GM19328 (cell line): ENCODE measurements around the gene STAT3.
A peak's percentile ranks its signal among the peaks of the same experiment; 100 is the strongest.
"Not testable (repeated sequence)": the region's sequence is repeated elsewhere in the genome, so short reads cannot be mapped to it uniquely, and the experiment has no call there.

Source experiments
- ATAC-seq: cut with Tn5 transposase; IDR thresholded peaks from one replicate; pipeline ENCODE4 v1.9.1; 2021; ENCODE audit warnings: mild to moderate bottlenecking, moderate library complexity; ENCODE audit not compliant: unreplicated experiment

Gene STAT3

DNA sequence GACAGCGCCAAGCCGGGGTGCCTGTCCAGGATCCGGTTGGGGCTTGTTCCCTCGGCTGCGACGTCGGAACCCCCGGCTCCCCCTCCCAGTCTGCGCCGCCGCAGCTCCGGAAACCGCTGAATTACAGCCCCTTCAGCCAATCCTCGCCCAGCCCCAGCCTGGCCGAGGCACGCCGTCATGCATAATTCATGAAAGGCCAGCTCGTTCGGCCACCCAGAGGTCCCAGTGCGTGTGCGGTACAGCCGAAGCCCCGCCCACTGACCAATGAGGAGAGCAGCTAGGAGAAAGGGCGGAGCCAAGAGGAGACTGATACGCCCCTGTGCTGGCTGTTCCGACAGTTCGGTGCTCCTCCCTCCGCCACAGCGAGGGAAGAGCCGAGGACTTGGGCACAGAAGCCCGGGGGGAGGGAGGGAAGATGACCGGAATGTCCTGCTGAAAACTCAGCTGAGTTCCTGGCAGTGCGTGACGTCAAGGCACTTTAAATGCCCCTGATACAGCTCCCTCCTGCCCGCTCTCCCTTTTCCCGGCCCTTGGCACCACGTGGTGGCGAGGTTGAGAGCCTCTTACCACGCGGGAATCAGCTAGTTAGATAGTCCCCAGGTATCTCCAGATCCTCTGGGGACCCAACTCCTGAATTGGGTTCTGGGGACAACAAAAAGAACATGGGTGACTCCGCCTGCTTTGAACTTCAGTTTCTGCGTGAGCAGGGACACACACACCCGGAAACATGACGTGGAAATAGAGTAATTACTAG lies at the start of gene STAT3:
Gene STAT3, minus strand, starts transcription at position 62 of the 754 bp plus-strand sequence. CDS start 39,926 bp downstream, outside the sequence.
- ATAC-seq, result peak; percentile 86

DNA sequence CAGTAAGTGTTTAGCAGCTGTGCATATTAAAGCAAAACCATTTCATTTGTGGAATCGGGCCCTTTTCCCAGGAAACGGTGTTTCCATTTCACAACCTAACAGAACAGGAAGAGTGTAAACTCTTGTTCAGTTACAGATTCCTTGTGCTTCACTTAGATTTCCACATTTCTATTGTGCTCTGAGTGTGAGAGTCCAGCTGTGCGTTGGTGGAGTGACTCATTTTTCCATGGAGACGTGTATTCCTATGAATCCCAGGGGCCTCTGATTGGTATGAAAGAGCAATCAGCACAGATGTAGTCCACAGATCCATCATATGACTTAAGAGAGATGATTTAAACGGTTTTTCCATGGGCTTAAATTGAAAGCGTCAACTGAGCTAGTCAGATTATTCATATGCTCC lies 48.1 kb upstream of the STAT3 start:
- no peak for ATAC-seq

DNA sequence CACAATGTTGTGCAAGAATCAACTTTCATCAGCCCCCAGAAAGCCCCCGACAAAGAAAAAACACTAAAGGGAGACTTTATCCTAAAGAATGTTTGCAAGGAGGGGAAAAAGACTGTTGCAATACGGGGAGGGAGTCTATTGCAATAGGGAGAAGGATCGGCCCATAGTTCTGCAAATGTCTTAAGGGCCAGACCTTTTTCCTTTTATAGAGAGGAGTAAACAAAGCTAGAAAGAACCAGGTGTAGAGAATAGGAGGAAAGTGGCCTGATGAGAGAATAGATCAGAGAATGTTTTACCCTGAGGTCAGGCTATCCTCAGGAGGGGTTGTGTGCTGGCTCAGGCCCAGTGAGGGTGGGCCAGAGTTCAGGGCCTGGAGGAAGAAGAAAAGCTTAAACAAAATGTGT lies 43.5 kb upstream of the STAT3 start:
- no peak for ATAC-seq

- ATAC-seq, result no peak
Measured at GRCh38 chr17:42429726-42430447, 41.6 kb upstream of the STAT3 start.

GRCh38 chr17:42428141-42428944 lies 40.1 kb upstream of the STAT3 start:
- ATAC-seq, result no peak

DNA sequence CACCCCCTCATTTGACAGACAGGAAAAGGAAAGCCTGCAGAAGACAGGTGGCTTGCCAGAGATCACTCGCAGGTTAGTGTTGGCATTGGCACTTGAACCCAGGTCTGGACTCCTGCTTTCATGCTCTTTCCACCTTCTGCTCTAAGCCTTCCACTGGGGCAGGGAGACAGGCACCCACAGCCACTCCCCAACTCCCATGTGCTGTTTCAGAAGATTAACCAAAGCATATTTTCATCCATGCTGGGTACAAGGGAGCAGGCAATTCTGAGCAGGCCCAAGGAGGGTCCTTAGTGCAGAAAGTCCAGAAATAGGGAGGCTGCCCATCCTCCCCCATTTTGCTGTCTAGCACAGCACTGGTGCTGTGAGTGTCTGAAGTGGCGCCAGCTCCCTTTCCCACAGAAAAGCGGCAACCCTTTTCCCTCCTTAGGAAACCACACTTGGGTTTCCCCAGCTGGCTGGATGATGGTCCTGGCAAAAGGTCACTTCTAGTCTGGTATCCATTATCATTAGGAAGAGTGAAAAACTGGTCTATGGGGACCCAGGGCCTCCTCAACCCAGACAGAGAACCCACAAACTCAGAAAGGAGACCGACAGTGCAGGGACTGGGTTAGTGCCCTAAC lies 36.9 kb upstream of the STAT3 start:
- ATAC-seq, result no peak

- ATAC-seq, result no peak
Measured at GRCh38 chr17:42423766-42424165, 35.5 kb upstream of the STAT3 start.

- no peak for ATAC-seq
Measured at GRCh38 chr17:42422958-42423712, 34.9 kb upstream of the STAT3 start, which contains the start of gene CAVIN1. CAVIN1 (minus strand) TSS chr17:42423256; CDS start chr17:42423097, 159 bp downstream.

- ATAC-seq, result no peak
Measured at GRCh38 chr17:42422412-42422957, 34.2 kb upstream of the STAT3 start.

GRCh38 chr17:42421507-42422338 lies 33.5 kb upstream of the STAT3 start:
- ATAC-seq, result no peak

DNA sequence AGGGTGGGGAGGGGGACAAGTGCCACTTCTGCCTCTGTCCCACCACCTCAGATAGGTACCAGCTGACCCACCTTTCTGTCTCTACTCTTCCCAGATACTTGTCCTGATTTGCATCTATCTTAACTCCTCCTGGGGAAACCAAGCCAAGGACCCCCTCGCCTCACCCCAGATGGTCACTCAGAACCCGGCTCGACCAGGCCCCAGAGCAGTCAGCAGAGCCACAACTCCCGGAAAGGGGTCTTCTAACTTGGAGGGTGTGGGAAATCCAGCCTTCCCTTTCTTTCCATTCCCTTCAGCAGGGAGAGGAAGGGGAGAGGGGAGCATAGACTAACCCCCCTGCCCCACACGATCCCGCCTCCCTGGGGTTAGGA lies 32.9 kb upstream of the STAT3 start:
- ATAC-seq, result no peak

- ATAC-seq, result not testable (repeated sequence)
Measured at GRCh38 chr17:42417981-42418380, 29.7 kb upstream of the STAT3 start.

DNA sequence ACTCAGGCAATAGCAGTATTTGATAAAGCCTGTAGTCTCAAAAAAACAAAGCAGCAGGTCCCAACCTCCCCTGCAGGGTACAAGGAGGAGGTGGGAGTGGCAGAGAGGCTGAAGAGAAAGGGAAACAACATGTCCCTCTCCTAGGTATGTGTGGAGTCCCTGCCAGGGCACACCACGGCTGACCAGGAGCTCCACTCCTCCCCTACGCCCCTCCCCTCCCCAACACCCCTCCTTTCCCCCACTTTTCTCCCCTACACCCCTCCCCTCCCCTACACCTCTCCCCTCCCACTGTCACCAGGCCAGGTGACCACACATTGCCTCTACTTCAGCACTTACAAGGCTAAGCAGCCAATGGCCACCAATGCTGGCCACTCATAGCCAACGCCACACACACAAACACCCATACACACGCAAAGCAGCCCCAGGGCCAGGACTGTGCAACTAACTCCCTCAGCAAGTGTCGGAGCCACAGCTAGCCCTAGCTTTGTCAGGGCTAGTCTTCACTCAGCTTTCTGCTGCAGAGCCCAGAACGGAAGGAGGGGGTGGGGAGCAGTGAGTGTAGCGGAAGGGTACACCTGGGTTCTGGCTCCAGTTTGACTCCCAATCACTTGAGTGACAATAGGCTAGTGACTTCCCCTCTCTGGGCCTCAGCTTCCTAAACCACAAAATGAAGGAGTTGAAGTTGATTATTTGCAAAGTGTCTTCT lies 26.6 kb upstream of the STAT3 start:
- no peak for ATAC-seq

GRCh38 chr17:42413464-42414040 lies 25.3 kb upstream of the STAT3 start:
- no peak for ATAC-seq

GRCh38 chr17:42411905-42412679 lies 23.9 kb upstream of the STAT3 start:
- ATAC-seq, result no peak

- ATAC-seq, result no peak
Measured at GRCh38 chr17:42411361-42411760, 23.1 kb upstream of the STAT3 start.

DNA sequence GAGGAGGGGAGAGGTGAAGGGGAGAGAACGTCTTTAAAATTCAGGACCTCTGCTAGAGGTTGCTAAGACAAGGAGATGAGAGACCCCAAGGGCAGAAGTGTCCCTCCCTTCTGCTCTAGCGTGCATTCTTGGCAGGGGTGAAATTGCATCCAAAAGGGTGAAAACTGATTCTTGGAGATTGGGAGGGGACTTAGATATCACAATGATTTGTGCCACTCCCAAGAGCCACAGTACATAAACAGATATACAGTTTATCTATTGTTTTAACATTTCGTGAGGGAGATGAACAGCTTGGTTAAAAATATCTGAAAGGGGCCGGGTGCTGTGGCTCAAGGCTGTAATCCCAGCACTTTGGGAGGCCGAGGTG lies 22.1 kb upstream of the STAT3 start:
- ATAC-seq, result no peak
